Colonic mucosa (tissue), 4 donors: ENCODE measurements around the gene ZNF24. TPM values are rescaled to one million over a fixed set of nuclear protein-coding genes. Genes with fewer than 3 reads are reported as not detected.

Experiments used
- DNase-seq: peaks from one replicate; pipeline ENCODE4 v3.0.0-alpha.2; 2020
- H3K27ac ChIP-seq: fragments of 200-600 bp; one replicate; pipeline ENCODE4 v1.8.0; 2021
- H3K27me3 ChIP-seq: fragments of 200-600 bp; one replicate; pipeline ENCODE4 v1.8.0; 2021
- H3K36me3 ChIP-seq: fragments of 200-600 bp; one replicate; pipeline ENCODE4 v1.8.0; 2021
- H3K4me1 ChIP-seq: fragments of 200-600 bp; one replicate; pipeline ENCODE4 v1.8.0; 2021; ENCODE audit warnings: mild to moderate bottlenecking
- H3K4me3 ChIP-seq: fragments of 200-600 bp; one replicate; pipeline ENCODE4 v1.8.0; 2021
- H3K9ac ChIP-seq, 2 donors: one replicate each; pipeline ENCODE4 v1.7.0; 2013; ENCODE audit warnings: control low read depth in 2 of 2, low read depth in 2 of 2, low read length in 2 of 2
- H3K9me3 ChIP-seq: fragments of 200-600 bp; one replicate; pipeline ENCODE4 v1.8.0; 2021
- CTCF ChIP-seq: fragments of 200-600 bp; IDR thresholded peaks from one replicate; pipeline ENCODE4 v1.8.0; 2022; ENCODE audit warnings: antibody characterized with exemption, mild to moderate bottlenecking
- intact Hi-C: fragments of 100-400 bp; cut with DNase I; formaldehyde crosslinking; loops from one replicate; pipeline ENCODE4 v1.14.1; 2022
- total RNA-seq, 2 donors: library from RNA; stranded (reverse); fragmentation: NEBNext Ultra II Directional in 1 of 2; extraction: Animal tissue kit (Norgen Biotek cat#: 25700) in 1 of 2; gene quantifications; one replicate each; pipeline ENCODE4 v1.2.1, GENCODE V29; 2021
- donor health status: healthy.
- donor health status: DM: no; HTN: no; CAD: no.
- donor health status: DM: no; HTN: no; CAD: no.

Gene ZNF24
- total RNA-seq, 2 donors from 2014 or later, result 49.1 to 55.5 TPM

- Histone ChIP-seq H3K4me1 (no peaks in the 10 kb centered on the region), H3K27me3 (no peaks in the 10 kb centered on the region), H3K27ac (no peak overlapping the region), H3K9ac (no peak overlapping the region), H3K9me3 (no peaks in the 10 kb centered on the region), H3K36me3 (peaks cover 22% of the 10 kb centered on the region), H3K4me3 (no peak overlapping the region)
- TF ChIP-seq CTCF, result no peak
- intact Hi-C loops, result no loop called here
- DNase-seq, result no peak
Measured at GRCh38 chr18:35334212-35334611, 10.0 kb downstream of the ZNF24 start.

- TF ChIP-seq CTCF, result no peak
- Histone ChIP-seq H3K9ac (no peak overlapping the region), H3K4me3 (no peak overlapping the region), H3K27ac (no peak overlapping the region), H3K4me1 (no peaks in the 10 kb centered on the region), H3K36me3 (no peaks in the 10 kb centered on the region), H3K27me3 (no peaks in the 10 kb centered on the region), H3K9me3 (no peaks in the 10 kb centered on the region)
- no peak for DNase-seq
- intact Hi-C loops, result no loop called here
Measured at GRCh38 chr18:35331367-35332087, 12.7 kb downstream of the ZNF24 start.

- intact Hi-C loops, result no loop called here
- Histone ChIP-seq H3K9me3 (no peaks in the 10 kb centered on the region), H3K9ac (no peak overlapping the region), H3K27me3 (no peaks in the 10 kb centered on the region), H3K4me3 (no peak overlapping the region), H3K36me3 (no peaks in the 10 kb centered on the region), H3K4me1 (no peaks in the 10 kb centered on the region), H3K27ac (no peak overlapping the region)
- TF ChIP-seq CTCF, result no peak
- DNase-seq, result no peak
Measured at GRCh38 chr18:35328868-35329267, 15.4 kb downstream of the ZNF24 start.

GRCh38 chr18:35326695-35327387 is 17.4 kb downstream of the ZNF24 start:
- intact Hi-C loops, result no loop called here
- Histone ChIP-seq H3K27ac (no peak overlapping the region), H3K4me3 (no peak overlapping the region), H3K27me3 (no peaks in the 10 kb centered on the region), H3K4me1 (no peaks in the 10 kb centered on the region), H3K36me3 (no peaks in the 10 kb centered on the region), H3K9me3 (no peaks in the 10 kb centered on the region), H3K9ac (no peak overlapping the region)
- DNase-seq, result no peak
- no peak for TF ChIP-seq CTCF

- Histone ChIP-seq H3K4me1 (no peaks in the 10 kb centered on the region), H3K27ac (no peak overlapping the region), H3K9ac (no peak overlapping the region), H3K9me3 (no peaks in the 10 kb centered on the region), H3K27me3 (no peaks in the 10 kb centered on the region), H3K4me3 (no peak overlapping the region), H3K36me3 (no peaks in the 10 kb centered on the region)
- no peak for TF ChIP-seq CTCF
- intact Hi-C loops, result no loop called here
- no peak for DNase-seq
Measured at GRCh38 chr18:35324926-35325655, 19.1 kb downstream of the ZNF24 start.
